Heart left ventricle (tissue), 16 donors: ENCODE measurements around the gene CD81. TPM values are rescaled to one million over a fixed set of nuclear protein-coding genes. Genes with fewer than 3 reads are reported as not detected.

Source experiments
- ATAC-seq, 4 donors: fragments of 200-7000 bp; cut with Tn5 transposase; one replicate each; pipeline ENCODE4 v1.9.1; 2020 to 2022; ENCODE audit warnings: moderate library complexity in 4 of 4, mild to moderate bottlenecking in 3 of 4, moderate number of reproducible peaks in 1 of 4
- DNase-seq, 5 donors: peaks; one replicate each; pipeline ENCODE4 v3.0.0-alpha.2; 2020
- H3K27ac ChIP-seq, 12 donors: fragments of 200-600 bp; sonication (generic) in 4 of 12; one replicate each; pipeline versions ENCODE4 v1.5.0 to v1.8.0; 2016 to 2022; ENCODE audit warnings: mild to moderate bottlenecking in 2 of 12
- H3K27me3 ChIP-seq, 9 donors: fragments of 200-600 bp; sonication (generic) in 2 of 9; one replicate each; pipeline versions ENCODE4 v1.5.1 to v1.8.0; 2016 to 2022; ENCODE audit warnings: mild to moderate bottlenecking in 3 of 9
- H3K36me3 ChIP-seq, 9 donors: fragments of 200-600 bp; sonication (generic) in 2 of 9; one replicate each; pipeline versions ENCODE4 v1.5.0 to v1.8.0; 2018 to 2022; ENCODE audit warnings: mild to moderate bottlenecking in 2 of 9
- H3K4me1 ChIP-seq, 12 donors: fragments of 200-600 bp; sonication (generic) in 4 of 12; one replicate each; pipeline versions ENCODE4 v1.5.0 to v1.8.0; 2016 to 2022; ENCODE audit warnings: mild to moderate bottlenecking in 3 of 12
- H3K4me3 ChIP-seq, 12 donors: fragments of 200-600 bp; sonication (generic) in 4 of 12; one replicate each; pipeline versions ENCODE4 v1.5.0 to v1.8.0; 2017 to 2022; ENCODE audit warnings: mild to moderate bottlenecking in 9 of 12, moderate library complexity in 4 of 12
- H3K9me3 ChIP-seq, 12 donors: fragments of 200-600 bp; sonication (generic) in 4 of 12; one replicate each; pipeline versions ENCODE4 v1.5.0 to v1.8.0; 2016 to 2022; ENCODE audit warnings: mild to moderate bottlenecking in 1 of 12
- POLR2A ChIP-seq, 2 donors: fragments of 450-650 bp; IDR thresholded peaks; one replicate each; pipeline ENCODE4 v1.6.1; 2017; ENCODE audit warnings: antibody characterized with exemption in 2 of 2, mild to moderate bottlenecking in 2 of 2, moderate library complexity in 2 of 2
- WGBS, 4 donors: extraction: QIAGEN DNeasy Blood & Tissue Kit in 2 of 4; methylation state at CpG; one replicate each; pipeline versions ENCODE4 v1.1.5 to v1.1.7; 2013 to 2018; 5-methylcytosine and 5-hydroxymethylcytosine counted together
- intact Hi-C, 10 donors: fragments of 100-400 bp; cut with DNase I; formaldehyde crosslinking; loops; one replicate each; pipeline versions ENCODE4 v1.11.1 to v1.14.2; 2022
- polyA plus RNA-seq, 2 donors: library from polyadenylated mRNA; stranded (reverse); fragments of 200-250 nt; gene quantifications; one replicate each; pipeline ENCODE4 v1.2.3, GENCODE V29; 2013
- total RNA-seq, 9 donors: library from RNA; depleted of rRNA in 2 of 9; stranded (reverse); fragments of >200 nt in 2 of 9; fragmentation: NEBNext Ultra II Directional in 3 of 9; extraction: Animal tissue kit (Norgen Biotek cat#: 25700) in 3 of 9; gene quantifications; one replicate each; pipeline versions ENCODE4 v1.1.0 to v1.2.4, GENCODE V29; 2016 to 2023
- TF ChIP-seq, protein P1 (sequence below), 12 donors: fragments of 200-600 bp; sonication (generic) in 4 of 12; IDR thresholded peaks; one replicate each; pipeline versions ENCODE4 v1.5.0 to v1.8.0; 2018 to 2022; ENCODE audit warnings: antibody characterized with exemption in 12 of 12, mild to moderate bottlenecking in 5 of 12
- donor health status: ischemic (EF 13 %, LVEDD 7.1; RV severe dilation, severe dysfunction).
- donor health status: healthy with polysubstance abuse.
- donor health status: DM: no; HTN: yes; CAD: no.
- donor health status: DM: no; HTN: no; CAD: no.
- donor health status: ischemic (EF 25% LVEDD 6.9; RV normal size, moderate dysfunction).
- donor health status: ischemic (EF 25% LVEDD 5.7; RV mildly dilated, moderate dysfunction).
- donor health status: healthy.
- donor health status: DM: yes; HTN: yes; CAD: no.
- donor health status: ischemic (EF 35%, LVEDD 5.7; RV mildly dilated, moderate dysfunction).
- donor health status: nonischemic (EF 11% LVEDD 7.7; RV severe dilation, severe dysfunction).
- donor health status: DM: yes; HTN: yes; CAD: no.
- donor health status: PGD.
- donor health status: ischemic (EF 29% LVEDD 5.4; RV normal size, mild dysfunction).
- donor health status: nonischemic (EF 23%, LVEDD 6.1; RV moderate dilation, normal function).

CD81 gene
- total and polyA plus RNA-seq, 11 donors, result 277 to 994 (median 518) TPM

DNA sequence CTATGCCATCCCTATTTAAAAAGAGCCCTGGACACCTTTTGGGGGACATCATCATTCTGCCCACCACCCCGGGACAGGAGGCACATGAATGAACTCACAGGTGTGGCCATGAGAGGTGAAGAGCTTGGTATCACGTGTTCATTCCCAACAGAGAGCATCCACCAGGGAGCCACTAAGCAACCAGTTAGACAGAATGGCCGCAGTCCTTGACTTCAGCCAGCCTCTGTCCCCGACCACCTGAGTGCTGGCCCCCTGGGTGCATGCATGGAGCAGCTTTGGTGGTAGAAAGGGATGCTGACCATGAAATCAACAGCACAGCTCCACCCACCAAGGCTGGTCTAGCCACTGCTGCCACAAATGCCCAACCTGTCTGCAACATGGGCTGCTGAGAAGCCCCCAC, 31.1 kb upstream of the CD81 start:
- WGBS, 4 donors, result 74 to 97% (median 93%) methylated on average over 4 of the region's 4 CpGs
- no peaks in the 10 kb centered on the region for H3K4me1 ChIP-seq
- no peak overlapping the region for H3K27ac ChIP-seq
- no peak overlapping the region for H3K4me3 ChIP-seq
- ATAC-seq (no peak), DNase-seq (no peak)
- intact Hi-C loops, result no loop called here
- H3K27me3 ChIP-seq, result no peaks in the 10 kb centered on the region
- TF ChIP-seq POLR2A (IDR thresholded peaks at IDR 0.05), result no peak
- TF ChIP-seq, protein P1, sequence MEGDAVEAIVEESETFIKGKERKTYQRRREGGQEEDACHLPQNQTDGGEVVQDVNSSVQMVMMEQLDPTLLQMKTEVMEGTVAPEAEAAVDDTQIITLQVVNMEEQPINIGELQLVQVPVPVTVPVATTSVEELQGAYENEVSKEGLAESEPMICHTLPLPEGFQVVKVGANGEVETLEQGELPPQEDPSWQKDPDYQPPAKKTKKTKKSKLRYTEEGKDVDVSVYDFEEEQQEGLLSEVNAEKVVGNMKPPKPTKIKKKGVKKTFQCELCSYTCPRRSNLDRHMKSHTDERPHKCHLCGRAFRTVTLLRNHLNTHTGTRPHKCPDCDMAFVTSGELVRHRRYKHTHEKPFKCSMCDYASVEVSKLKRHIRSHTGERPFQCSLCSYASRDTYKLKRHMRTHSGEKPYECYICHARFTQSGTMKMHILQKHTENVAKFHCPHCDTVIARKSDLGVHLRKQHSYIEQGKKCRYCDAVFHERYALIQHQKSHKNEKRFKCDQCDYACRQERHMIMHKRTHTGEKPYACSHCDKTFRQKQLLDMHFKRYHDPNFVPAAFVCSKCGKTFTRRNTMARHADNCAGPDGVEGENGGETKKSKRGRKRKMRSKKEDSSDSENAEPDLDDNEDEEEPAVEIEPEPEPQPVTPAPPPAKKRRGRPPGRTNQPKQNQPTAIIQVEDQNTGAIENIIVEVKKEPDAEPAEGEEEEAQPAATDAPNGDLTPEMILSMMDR (IDR thresholded peaks at IDR 0.05), result no peak
- no peaks in the 10 kb centered on the region for H3K36me3 ChIP-seq
- peaks cover 0 to 16% (median 0%) of the 10 kb centered on the region in 12 donors for H3K9me3 ChIP-seq

DNA sequence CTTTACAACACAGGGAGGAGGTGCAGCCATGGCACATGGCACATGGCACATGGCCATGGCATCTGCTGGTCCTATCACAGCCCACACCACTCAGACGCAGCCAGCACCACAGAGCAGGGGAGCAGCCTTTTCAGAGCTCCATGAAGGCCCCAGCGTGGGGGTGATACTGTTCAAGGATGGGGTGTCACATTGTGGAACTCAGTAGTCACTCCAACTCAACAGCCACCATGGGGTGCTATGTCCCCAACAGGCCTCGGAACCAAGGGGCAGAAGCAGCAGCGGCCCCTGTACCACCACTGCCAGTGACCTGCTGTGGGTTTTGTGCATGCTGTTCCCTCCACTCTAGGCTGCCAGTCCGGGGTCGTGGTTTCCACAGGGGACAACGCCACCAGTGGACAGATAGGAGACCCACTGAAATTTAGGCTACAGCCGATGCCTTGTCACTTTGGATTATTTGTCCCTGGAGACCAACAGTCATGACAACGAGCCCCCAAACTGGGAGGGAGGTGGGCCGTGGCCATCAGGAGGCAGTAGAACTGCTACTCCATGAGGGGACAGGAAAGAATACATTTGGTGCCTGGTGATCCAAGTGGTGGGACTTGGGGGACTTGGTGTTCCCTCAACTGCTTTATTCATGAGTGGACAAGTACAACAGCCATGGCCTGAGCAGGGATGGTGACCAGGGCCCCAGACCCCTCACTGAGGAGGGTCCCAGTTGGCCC, 30.4 kb upstream of the CD81 start:
- Histone ChIP-seq H3K27me3 (no peaks in the 10 kb centered on the region), H3K4me1 (no peaks in the 10 kb centered on the region), H3K4me3 (no peak overlapping the region), H3K27ac (no peak overlapping the region), H3K36me3 (no peaks in the 10 kb centered on the region), H3K9me3 (peaks cover 0 to 16% (median 0%) of the 10 kb centered on the region in 12 donors)
- DNase-seq (no peak), ATAC-seq (no peak)
- intact Hi-C loops, result no loop called here
- WGBS, 4 donors, result 81 to 91% (median 88%) methylated on average over 9 to 10 of the region's 10 CpGs
- TF ChIP-seq, protein P1 (IDR thresholded peaks at IDR 0.05), result no peak
- no peak for TF ChIP-seq POLR2A (IDR thresholded peaks at IDR 0.05)

DNA sequence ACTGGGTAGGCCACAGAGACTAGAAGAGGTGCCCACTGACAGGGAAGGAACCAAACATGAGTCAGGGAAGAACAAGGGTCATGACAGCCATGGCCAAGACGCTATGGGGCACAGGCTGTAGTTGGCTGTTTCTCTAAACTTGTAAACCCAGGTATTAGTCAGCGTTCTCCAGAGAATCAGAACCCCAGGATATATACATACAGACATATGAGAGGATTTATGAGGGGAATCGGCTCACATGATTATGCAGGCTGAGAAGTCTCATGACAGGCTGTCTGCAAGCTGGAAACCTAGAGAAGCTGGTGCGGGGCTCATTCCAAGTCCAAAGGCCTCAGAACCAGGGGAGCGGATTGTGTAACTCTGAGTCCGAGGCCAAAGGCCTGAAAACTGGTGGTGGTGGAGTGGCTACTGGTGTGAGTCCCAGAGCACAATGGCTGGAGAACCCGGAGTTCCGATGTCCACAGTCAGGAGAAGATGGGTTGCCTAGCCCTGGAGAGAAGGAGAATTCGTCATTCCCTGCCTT, 29.7 kb upstream of the CD81 start:
- H3K4me1 ChIP-seq, result no peaks in the 10 kb centered on the region
- 86 to 94% (median 88%) methylated on average over 9 of the region's 9 CpGs for WGBS, 4 donors
- TF ChIP-seq POLR2A (IDR thresholded peaks at IDR 0.05), result no peak
- TF ChIP-seq, protein P1 (IDR thresholded peaks at IDR 0.05), result no peak
- intact Hi-C loops, result no loop called here
- DNase-seq (no peak), ATAC-seq (no peak)
- no peaks in the 10 kb centered on the region for H3K27me3 ChIP-seq
- no peak overlapping the region for H3K27ac ChIP-seq
- no peak overlapping the region for H3K4me3 ChIP-seq
- peaks cover 0 to 16% (median 0%) of the 10 kb centered on the region in 12 donors for H3K9me3 ChIP-seq
- no peaks in the 10 kb centered on the region for H3K36me3 ChIP-seq

DNA sequence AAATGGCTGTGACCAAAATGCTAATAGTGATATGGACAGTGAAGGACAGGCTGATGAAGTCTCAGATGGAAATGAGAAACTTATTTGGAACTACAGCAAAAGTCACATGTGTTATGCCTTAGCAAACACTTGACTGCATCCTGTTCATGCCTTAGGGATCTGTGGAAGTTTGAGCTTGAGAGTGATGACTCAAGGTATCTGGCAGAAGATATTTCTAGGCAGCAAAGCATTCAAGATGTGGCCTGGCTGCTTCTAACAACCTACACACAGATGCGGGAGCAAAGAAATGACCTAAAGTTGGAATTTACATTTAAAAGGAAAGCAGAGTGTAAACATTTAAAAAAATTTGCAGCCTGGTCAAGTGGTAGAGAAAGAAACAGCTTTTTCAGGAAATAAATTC, 28.1 kb upstream of the CD81 start:
- H3K4me3 ChIP-seq, result no peak overlapping the region
- peaks cover 0 to 16% (median 0%) of the 10 kb centered on the region in 12 donors for H3K9me3 ChIP-seq
- no peak overlapping the region for H3K27ac ChIP-seq
- no peak for DNase-seq
- TF ChIP-seq, protein P1 (IDR thresholded peaks at IDR 0.05), result no peak
- H3K27me3 ChIP-seq, result no peaks in the 10 kb centered on the region
- H3K36me3 ChIP-seq, result no peaks in the 10 kb centered on the region
- no peak for ATAC-seq
- intact Hi-C loops, result no loop called here
- WGBS, 4 donors, result 93 to 100% (median 96%) methylated on average over 1 of the region's 1 CpG
- H3K4me1 ChIP-seq, result no peaks in the 10 kb centered on the region
